HepG2 (cell line): Measurements from ENCODE around the gene PIEZO1. TPM values are rescaled to one million over a fixed set of nuclear protein-coding genes. Genes with fewer than 3 reads are reported as not detected.

Experiments used
- CEBPB ChIP-seq: IDR thresholded peaks from 2 replicates; pipeline ENCODE4 v1.6.1; 2011; ENCODE audit warnings: low read depth, low read length, improper control_type of control experiment, borderline replicate concordance
- CHD2 ChIP-seq: IDR thresholded peaks from 2 replicates; pipeline ENCODE4 v1.6.1; 2011; ENCODE audit warnings: low read depth, low read length, improper control_type of control experiment
- DRAP1 ChIP-seq: IDR thresholded peaks from 2 replicates; pipeline ENCODE4 v1.6.1; 2016; ENCODE audit warnings: missing genetic modification reagents, missing compliant biosample characterization
- EHMT2 ChIP-seq: fragments of 200-600 bp; sonication (generic); IDR thresholded peaks from 2 replicates; pipeline ENCODE4 v1.7.0; 2017; ENCODE audit warnings: antibody characterized with exemption, low read depth, low read length, borderline replicate concordance
- HDAC2 ChIP-seq: sonication (generic); formaldehyde crosslinking; IDR thresholded peaks from 2 replicates; pipeline ENCODE4 v1.4.0; 2020; ENCODE audit warnings: missing genetic modification reagents
- HNF1A ChIP-seq, 2 experiments: sonication (generic) in 1 of 2; formaldehyde crosslinking in 1 of 2; IDR thresholded peaks; 2 replicates each; pipeline versions ENCODE4 v1.4.0 to v1.6.1; 2016 to 2020; ENCODE audit warnings: borderline replicate concordance in 1 of 2, low read depth in 1 of 2, mild to moderate bottlenecking in 1 of 2, missing genetic modification reagents in 1 of 2
- HOXA9 ChIP-seq: sonication (generic); formaldehyde crosslinking; IDR thresholded peaks from 2 replicates; pipeline ENCODE4 v1.8.1; 2022; ENCODE audit warnings: missing genetic modification reagents, mild to moderate bottlenecking, moderate library complexity, borderline replicate concordance
- MXD1 ChIP-seq: sonication (generic); formaldehyde crosslinking; IDR thresholded peaks from 2 replicates; pipeline ENCODE4 v1.4.0; 2020; ENCODE audit warnings: mild to moderate bottlenecking, missing genetic modification reagents
- TARDBP ChIP-seq: sonication (generic); formaldehyde crosslinking; IDR thresholded peaks from 2 replicates; pipeline ENCODE4 v1.8.0; 2022; ENCODE audit warnings: mild to moderate bottlenecking, missing genetic modification reagents
- ZBTB33 ChIP-seq: sonication (generic); formaldehyde crosslinking; IDR thresholded peaks from 2 replicates; pipeline ENCODE4 v1.4.0; 2020; ENCODE audit warnings: missing genetic modification reagents
- ZBTB37 ChIP-seq: sonication (generic); formaldehyde crosslinking; IDR thresholded peaks from 2 replicates; pipeline ENCODE4 v1.4.0; 2020; ENCODE audit warnings: mild to moderate bottlenecking, missing genetic modification reagents
- ZBTB39 ChIP-seq: sonication (generic); formaldehyde crosslinking; IDR thresholded peaks from 2 replicates; pipeline ENCODE4 v1.5.0; 2020; ENCODE audit warnings: missing genetic modification reagents
- ZNF335 ChIP-seq: sonication (generic); formaldehyde crosslinking; IDR thresholded peaks from 2 replicates; pipeline ENCODE4 v1.4.0; 2020; ENCODE audit warnings: missing genetic modification reagents
- ZNF543 ChIP-seq: sonication (generic); formaldehyde crosslinking; IDR thresholded peaks from 2 replicates; pipeline ENCODE4 v1.4.0; 2020; ENCODE audit warnings: mild to moderate bottlenecking, missing genetic modification reagents
- ZNF614 ChIP-seq: IDR thresholded peaks from 2 replicates; pipeline ENCODE4 v1.6.1; 2018; ENCODE audit warnings: missing biosample characterization, missing genetic modification reagents, inconsistent platforms, borderline replicate concordance
- ZNF740 ChIP-seq: sonication (generic); formaldehyde crosslinking; IDR thresholded peaks from 2 replicates; pipeline ENCODE4 v1.4.0; 2020; ENCODE audit warnings: missing genetic modification reagents
- ZNF878 ChIP-seq: sonication (generic); formaldehyde crosslinking; IDR thresholded peaks from 2 replicates; pipeline ENCODE4 v1.8.1; 2023; ENCODE audit warnings: mild to moderate bottlenecking, missing genetic modification reagents, moderate library complexity
- polyA plus RNA-seq, 8 experiments: library from polyadenylated mRNA; depleted of rRNA in 3 of 8; stranded (reverse) in 7 of 8; unstranded in 1 of 8; fragments of >200 nt; fragmentation: Illumina TruSeq in 4 of 8; extraction: Trizol in 4 of 8; gene quantifications; 2 replicates each; pipeline versions ENCODE4 v1.2.1 to v1.2.3, GENCODE V29; 2011 to 2016; ENCODE audit warnings: low read depth in 4 of 8, missing spikeins in 1 of 8, mixed read lengths in 1 of 8; ENCODE audit not compliant: insufficient read depth in 1 of 8
- total RNA-seq, 5 experiments: library from RNA; depleted of rRNA; stranded (reverse); fragments of >200 nt; fragmentation: Illumina TruSeq; extraction: Trizol; gene quantifications; 2 replicates each; pipeline ENCODE4 v1.2.3, GENCODE V29; 2016; ENCODE audit warnings: low read depth in 1 of 5

The PIEZO1 gene
- total and polyA plus RNA-seq, 2 of the 13 experiments (the other 11 are each of a cell fraction or from before 2014, with no cell fraction given): 67.9 to 85.0 TPM

- 0 out of 2 replicates have a peak, but pooled peaks have one; percentile 38 for TF ChIP-seq ZBTB33 (CRISPR knock-in tag)
- TF ChIP-seq ZBTB39 (CRISPR knock-in tag): no peak
- no peak for TF ChIP-seq DRAP1
- TF ChIP-seq TARDBP (CRISPR knock-in tag): no peak
- no peak for TF ChIP-seq HOXA9
- no peak for TF ChIP-seq HDAC2
- TF ChIP-seq HNF1A (IDR thresholded peaks at IDR 0.05; ENCODE audit: low read depth): no peak
- no peak for TF ChIP-seq HNF1A (CRISPR knock-in tag; IDR thresholded peaks at IDR 0.05; ENCODE audit: borderline replicate concordance)
- peak; percentile 3; the same call in 1 of the 2 replicates for TF ChIP-seq ZNF543 (CRISPR knock-in tag)
- no peak for TF ChIP-seq EHMT2
- 0 out of 2 replicates have a peak, but pooled peaks have one; percentile 28 for TF ChIP-seq ZBTB37 (CRISPR knock-in tag)
- no peak for TF ChIP-seq CHD2
- TF ChIP-seq ZNF614 (CRISPR knock-in tag): no peak
- no peak for TF ChIP-seq MXD1 (CRISPR knock-in tag)
- no peak for TF ChIP-seq ZNF740 (CRISPR knock-in tag)
- 0 out of 2 replicates have a peak, but pooled peaks have one; percentile 22 for TF ChIP-seq CEBPB
- TF ChIP-seq ZNF878 (CRISPR knock-in tag): no peak
- no peak for TF ChIP-seq ZNF335 (CRISPR knock-in tag)
These were observed 84.7 kb downstream of the PIEZO1 start (continued) for GRCh38 chr16:88700322-88700635.
